ENCODE results near the gene EIF4E1B.

EIF4E1B gene

DNA sequence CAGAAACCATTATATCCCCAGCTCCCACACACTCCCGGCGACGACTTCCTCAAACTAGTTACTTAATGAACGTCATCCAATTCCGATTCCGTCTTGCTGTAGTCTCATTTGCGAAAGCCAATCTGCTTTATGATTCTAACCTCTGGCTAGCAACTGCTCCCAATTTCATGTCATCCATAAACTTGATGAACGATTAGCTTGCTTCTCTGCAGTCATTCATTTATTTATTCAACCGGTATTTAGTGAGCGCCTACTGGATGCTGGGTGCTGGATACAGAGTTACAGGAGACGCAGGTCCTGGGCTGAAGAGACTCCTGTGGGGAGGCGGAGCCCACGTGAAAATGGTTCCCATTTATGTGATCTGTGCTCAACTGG is 63.0 kb downstream of the EIF4E1B start:
- no peak for DNase-seq (ENCODE audit: low spot score in 2 of 2)
- H3K4me3 ChIP-seq: no peak overlapping the region

DNA sequence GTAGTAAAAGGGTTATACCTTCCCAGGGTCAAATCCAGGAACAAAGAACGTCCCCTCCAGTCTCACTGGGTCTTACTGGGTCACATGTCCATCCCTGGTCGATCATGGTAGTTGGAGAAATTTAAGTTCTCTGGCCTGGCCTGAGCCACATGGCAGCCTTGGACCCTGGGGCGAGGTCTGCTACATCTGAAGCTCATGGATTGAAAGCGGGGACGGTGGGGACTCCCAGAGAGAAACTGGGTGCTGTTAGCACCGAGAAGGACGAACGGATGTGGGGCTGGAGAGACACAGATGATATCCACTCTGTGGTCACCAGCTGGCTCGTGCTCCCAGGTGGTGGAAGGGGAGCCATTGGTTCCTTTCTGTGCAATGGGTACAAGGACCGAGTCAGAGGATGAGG is 63.7 kb downstream of the EIF4E1B start:
- in situ Hi-C loops (cut with MboI; ENCODE audit: low sequenced_read_pairs): no loop called here
- no peaks in the 10 kb centered on the region for H3K36me3 ChIP-seq (replicated peaks)
- no peak for DNase-seq (ENCODE audit: low spot score in 2 of 2)
- H3K4me1 ChIP-seq: no peaks in the 10 kb centered on the region; the same call in 1 of the 2 replicates
- peaks cover 36% of the 10 kb centered on the region for H3K27me3 ChIP-seq (ENCODE audit: low read depth)
- H3K9me3 ChIP-seq: no peaks in the 10 kb centered on the region; the same call in 1 of the 2 replicates
- H3K4me3 ChIP-seq: no peak overlapping the region

More for the DNA sequence above, 63.0 kb downstream of the EIF4E1B start:
- peaks cover 2% of the 10 kb centered on the region; the same call in 1 of the 2 replicates for H3K4me1 ChIP-seq
- H3K9me3 ChIP-seq: no peaks in the 10 kb centered on the region; the same call in none of the 2 replicates
- H3K36me3 ChIP-seq (replicated peaks): no peaks in the 10 kb centered on the region
- peaks cover 36% of the 10 kb centered on the region for H3K27me3 ChIP-seq (ENCODE audit: low read depth)
- in situ Hi-C loops (cut with MboI; ENCODE audit: low sequenced_read_pairs): no loop called here

DNA sequence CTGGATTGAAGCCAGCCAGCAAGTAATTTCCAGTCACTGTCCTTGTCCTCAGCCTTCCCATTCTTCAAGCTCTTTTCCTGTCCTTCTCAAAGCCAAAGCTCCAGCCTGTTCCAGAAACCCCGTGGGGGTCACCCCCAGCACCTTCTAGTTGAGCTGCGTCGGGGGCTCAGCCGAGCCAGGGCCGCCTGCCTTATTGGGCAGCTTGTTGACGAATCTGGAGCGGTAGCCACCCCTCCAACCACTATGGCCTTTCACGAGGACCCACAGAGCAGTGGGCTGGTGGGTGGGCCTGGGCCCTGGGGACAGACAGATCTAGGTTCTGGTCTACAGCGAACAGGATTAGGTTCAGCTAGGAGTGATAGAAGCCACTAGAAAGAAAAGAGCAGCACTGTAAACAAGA is 64.2 kb downstream of the EIF4E1B start:
- H3K4me1 ChIP-seq: no peaks in the 10 kb centered on the region; the same call in 1 of the 2 replicates
- no peak overlapping the region for H3K4me3 ChIP-seq
- no peaks in the 10 kb centered on the region for H3K36me3 ChIP-seq (replicated peaks)
- peaks cover 36% of the 10 kb centered on the region for H3K27me3 ChIP-seq (ENCODE audit: low read depth)
- no peak for DNase-seq (ENCODE audit: low spot score in 2 of 2)
- H3K9me3 ChIP-seq: no peaks in the 10 kb centered on the region
- in situ Hi-C loops (cut with MboI; ENCODE audit: low sequenced_read_pairs): no loop called here

DNA sequence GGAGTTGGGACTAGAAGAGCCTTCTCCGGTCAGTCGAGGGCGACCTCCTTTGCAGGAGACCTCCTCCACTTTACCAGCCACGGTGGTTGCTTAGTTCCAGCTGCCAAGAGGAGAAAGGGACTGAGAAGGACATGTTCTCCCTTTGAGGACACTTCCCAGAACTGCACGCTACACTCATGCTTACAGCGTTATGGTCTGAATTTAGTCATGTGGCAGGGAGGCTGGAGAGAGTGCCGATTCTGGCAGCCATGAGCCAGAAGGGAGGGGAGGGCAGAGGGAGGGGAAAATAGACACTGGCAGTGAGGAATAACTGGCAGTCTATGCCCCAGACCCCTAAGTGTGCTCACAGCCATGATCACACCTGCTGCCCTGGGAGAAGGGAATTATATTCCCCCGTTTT is 64.6 kb downstream of the EIF4E1B start:
- Histone ChIP-seq H3K27me3 (ENCODE audit: low read depth) (peaks cover 38% of the 10 kb centered on the region), H3K4me3 (no peak overlapping the region), H3K9me3 (no peaks in the 10 kb centered on the region), H3K4me1 (no peaks in the 10 kb centered on the region; the same call in 1 of the 2 replicates), H3K36me3 (replicated peaks) (no peaks in the 10 kb centered on the region)
- in situ Hi-C loops (cut with MboI; ENCODE audit: low sequenced_read_pairs): no loop called here
- no peak for DNase-seq (ENCODE audit: low spot score in 2 of 2)
